ENCODE data around the gene RAX2. TPM values are rescaled to one million over a fixed set of nuclear protein-coding genes. Genes with fewer than 3 reads are reported as not detected.

Gene RAX2

DNA sequence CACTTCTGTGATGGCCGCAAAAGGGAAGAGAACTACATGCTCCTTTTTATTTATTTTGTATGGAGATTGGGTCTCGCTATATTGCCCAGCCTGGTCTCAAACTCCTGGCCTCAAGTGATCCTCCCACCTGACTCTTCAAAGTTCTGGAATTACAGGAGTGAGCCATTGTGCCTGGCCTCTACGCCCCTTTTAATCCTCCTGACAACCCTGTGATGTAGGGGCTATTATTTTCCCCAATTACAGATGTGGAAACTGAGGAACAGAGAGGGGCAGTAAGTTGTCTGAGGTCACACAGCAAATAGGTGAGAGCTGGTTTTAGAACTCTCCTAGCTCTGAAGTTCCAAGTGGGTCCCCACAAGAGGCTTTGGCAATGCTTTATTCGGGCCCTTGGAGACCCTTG lies 52.2 kb downstream of the RAX2 start:
- Histone ChIP-seq H3K9ac (ENCODE audit: low read depth, low read length) (no peak overlapping the region), H3K9me3 (replicated peaks; ENCODE audit: low read length) (no peaks in the 10 kb centered on the region), H3K27me3 (ENCODE audit: control insufficient read depth, insufficient read depth, low read length) (peaks cover 33% of the 10 kb centered on the region), H3K4me2 (ENCODE audit: low read length) (no peak overlapping the region), H3K4me1 (ENCODE audit: control insufficient read depth, insufficient read depth, low read length) (no peaks in the 10 kb centered on the region), H3K36me3 (ENCODE audit: insufficient read depth, low read length) (no peaks in the 10 kb centered on the region), H3K4me3 (ENCODE audit: low read length) (no peak overlapping the region)

Small RNA genes within 50 kb of the gene (small RNA-seq; reads per million reads assigned to genes)
- gene AC005777.1: not detected

Data from skeletal muscle satellite cell (primary cell).